ENCODE data around the gene CCR5.

CCR5 gene

DNA sequence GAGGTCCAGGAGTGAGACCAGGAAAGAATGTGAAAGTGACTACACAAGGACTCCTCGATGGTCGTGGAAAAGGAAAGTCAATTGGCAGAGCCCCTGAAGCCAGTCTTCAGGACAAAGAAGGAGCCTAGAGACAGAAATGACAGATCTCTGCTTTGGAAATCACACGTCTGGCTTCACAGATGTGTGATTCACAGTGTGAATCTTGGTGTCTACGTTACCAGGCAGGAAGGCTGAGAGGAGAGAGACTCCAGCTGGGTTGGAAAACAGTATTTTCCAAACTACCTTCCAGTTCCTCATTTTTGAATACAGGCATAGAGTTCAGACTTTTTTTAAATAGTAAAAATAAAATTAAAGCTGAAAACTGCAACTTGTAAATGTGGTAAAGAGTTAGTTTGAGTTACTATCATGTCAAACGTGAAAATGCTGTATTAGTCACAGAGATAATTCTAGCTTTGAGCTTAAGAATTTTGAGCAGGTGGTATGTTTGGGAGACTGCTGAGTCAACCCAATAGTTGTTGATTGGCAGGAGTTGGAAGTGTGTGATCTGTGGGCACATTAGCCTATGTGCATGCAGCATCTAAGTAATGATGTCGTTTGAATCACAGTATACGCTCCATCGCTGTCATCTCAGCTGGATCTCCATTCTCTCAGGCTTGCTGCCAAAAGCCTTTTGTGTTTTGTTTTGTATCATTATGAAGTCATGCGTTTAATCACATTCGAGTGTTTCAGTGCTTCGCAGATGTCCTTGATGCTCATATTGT is 10.8 kb upstream of the CCR5 start:
- TF ChIP-seq, protein P1, sequence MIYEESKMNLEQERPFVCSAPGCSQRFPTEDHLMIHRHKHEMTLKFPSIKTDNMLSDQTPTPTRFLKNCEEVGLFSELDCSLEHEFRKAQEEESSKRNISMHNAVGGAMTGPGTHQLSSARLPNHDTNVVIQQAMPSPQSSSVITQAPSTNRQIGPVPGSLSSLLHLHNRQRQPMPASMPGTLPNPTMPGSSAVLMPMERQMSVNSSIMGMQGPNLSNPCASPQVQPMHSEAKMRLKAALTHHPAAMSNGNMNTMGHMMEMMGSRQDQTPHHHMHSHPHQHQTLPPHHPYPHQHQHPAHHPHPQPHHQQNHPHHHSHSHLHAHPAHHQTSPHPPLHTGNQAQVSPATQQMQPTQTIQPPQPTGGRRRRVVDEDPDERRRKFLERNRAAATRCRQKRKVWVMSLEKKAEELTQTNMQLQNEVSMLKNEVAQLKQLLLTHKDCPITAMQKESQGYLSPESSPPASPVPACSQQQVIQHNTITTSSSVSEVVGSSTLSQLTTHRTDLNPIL (CRISPR knock-in tag; IDR thresholded peaks at IDR 0.05; ENCODE audit: low read depth) = no peak
- TF ChIP-seq ZNF8 (CRISPR knock-in tag; IDR thresholded peaks at IDR 0.05) (no peak), TCF4 (CRISPR knock-in tag; IDR thresholded peaks at IDR 0.05; ENCODE audit: borderline replicate concordance) (no peak), TOX (CRISPR knock-in tag; IDR thresholded peaks at IDR 0.05; ENCODE audit: borderline replicate concordance) (no peak), BACH2 (CRISPR knock-in tag; IDR thresholded peaks at IDR 0.05; ENCODE audit: borderline replicate concordance) (no peak), ISL1 (CRISPR knock-in tag; IDR thresholded peaks at IDR 0.05) (no peak), ESRRG (CRISPR knock-in tag; IDR thresholded peaks at IDR 0.05) (no peak), OSR1 (CRISPR knock-in tag; IDR thresholded peaks at IDR 0.05) (no peak), ZNF70 (CRISPR knock-in tag; IDR thresholded peaks at IDR 0.05) (no peak), RARB (CRISPR knock-in tag; IDR thresholded peaks at IDR 0.05) (no peak), GLIS3 (CRISPR knock-in tag; IDR thresholded peaks at IDR 0.05) (no peak), CSDC2 (CRISPR knock-in tag; IDR thresholded peaks at IDR 0.05) (no peak), SNAI2 (CRISPR knock-in tag; IDR thresholded peaks at IDR 0.05) (no peak), ZNF565 (CRISPR knock-in tag; conservative IDR thresholded peaks at IDR 0.05; ENCODE audit: low read depth) (no peak), ZFP3 (CRISPR knock-in tag; IDR thresholded peaks at IDR 0.05) (no peak), ARNTL (CRISPR knock-in tag; IDR thresholded peaks at IDR 0.05; ENCODE audit: borderline replicate concordance, low read depth) (no peak), ZC3H10 (CRISPR knock-in tag; IDR thresholded peaks at IDR 0.05) (no peak), ZFP30 (CRISPR knock-in tag; IDR thresholded peaks at IDR 0.05) (no peak)
- TF ChIP-seq, protein P2, sequence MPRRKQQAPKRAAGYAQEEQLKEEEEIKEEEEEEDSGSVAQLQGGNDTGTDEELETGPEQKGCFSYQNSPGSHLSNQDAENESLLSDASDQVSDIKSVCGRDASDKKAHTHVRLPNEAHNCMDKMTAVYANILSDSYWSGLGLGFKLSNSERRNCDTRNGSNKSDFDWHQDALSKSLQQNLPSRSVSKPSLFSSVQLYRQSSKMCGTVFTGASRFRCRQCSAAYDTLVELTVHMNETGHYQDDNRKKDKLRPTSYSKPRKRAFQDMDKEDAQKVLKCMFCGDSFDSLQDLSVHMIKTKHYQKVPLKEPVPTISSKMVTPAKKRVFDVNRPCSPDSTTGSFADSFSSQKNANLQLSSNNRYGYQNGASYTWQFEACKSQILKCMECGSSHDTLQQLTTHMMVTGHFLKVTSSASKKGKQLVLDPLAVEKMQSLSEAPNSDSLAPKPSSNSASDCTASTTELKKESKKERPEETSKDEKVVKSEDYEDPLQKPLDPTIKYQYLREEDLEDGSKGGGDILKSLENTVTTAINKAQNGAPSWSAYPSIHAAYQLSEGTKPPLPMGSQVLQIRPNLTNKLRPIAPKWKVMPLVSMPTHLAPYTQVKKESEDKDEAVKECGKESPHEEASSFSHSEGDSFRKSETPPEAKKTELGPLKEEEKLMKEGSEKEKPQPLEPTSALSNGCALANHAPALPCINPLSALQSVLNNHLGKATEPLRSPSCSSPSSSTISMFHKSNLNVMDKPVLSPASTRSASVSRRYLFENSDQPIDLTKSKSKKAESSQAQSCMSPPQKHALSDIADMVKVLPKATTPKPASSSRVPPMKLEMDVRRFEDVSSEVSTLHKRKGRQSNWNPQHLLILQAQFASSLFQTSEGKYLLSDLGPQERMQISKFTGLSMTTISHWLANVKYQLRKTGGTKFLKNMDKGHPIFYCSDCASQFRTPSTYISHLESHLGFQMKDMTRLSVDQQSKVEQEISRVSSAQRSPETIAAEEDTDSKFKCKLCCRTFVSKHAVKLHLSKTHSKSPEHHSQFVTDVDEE (CRISPR knock-in tag; IDR thresholded peaks at IDR 0.05) = no peak
- no peak for ATAC-seq

DNA sequence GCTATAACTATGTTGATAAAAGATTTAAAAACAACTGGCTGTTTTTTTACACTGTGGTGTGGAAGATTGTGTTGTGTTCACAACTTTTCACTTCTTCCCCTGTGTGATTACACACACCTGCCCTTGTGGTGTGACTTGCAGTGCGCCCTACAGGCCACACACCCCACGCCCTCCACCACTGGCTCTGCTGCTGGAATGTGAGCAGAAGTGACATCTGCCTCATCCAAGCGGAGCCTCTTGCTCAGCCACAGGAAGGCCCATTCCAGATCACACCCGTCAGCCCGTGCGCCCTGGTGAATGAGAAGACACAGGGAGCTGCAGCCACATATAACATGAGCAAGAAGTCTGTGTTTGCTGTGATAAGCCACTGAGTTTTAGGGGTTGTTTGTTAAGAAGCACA is 9.8 kb upstream of the CCR5 start:
- ATAC-seq = no peak
- no peak for TF ChIP-seq ZFP3 (CRISPR knock-in tag; IDR thresholded peaks at IDR 0.05)
- no peak for TF ChIP-seq SNAI2 (CRISPR knock-in tag; IDR thresholded peaks at IDR 0.05)
- TF ChIP-seq CSDC2 (CRISPR knock-in tag; IDR thresholded peaks at IDR 0.05) = no peak
- TF ChIP-seq, protein P3, sequence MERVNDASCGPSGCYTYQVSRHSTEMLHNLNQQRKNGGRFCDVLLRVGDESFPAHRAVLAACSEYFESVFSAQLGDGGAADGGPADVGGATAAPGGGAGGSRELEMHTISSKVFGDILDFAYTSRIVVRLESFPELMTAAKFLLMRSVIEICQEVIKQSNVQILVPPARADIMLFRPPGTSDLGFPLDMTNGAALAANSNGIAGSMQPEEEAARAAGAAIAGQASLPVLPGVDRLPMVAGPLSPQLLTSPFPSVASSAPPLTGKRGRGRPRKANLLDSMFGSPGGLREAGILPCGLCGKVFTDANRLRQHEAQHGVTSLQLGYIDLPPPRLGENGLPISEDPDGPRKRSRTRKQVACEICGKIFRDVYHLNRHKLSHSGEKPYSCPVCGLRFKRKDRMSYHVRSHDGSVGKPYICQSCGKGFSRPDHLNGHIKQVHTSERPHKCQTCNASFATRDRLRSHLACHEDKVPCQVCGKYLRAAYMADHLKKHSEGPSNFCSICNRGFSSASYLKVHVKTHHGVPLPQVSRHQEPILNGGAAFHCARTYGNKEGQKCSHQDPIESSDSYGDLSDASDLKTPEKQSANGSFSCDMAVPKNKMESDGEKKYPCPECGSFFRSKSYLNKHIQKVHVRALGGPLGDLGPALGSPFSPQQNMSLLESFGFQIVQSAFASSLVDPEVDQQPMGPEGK (CRISPR knock-in tag; IDR thresholded peaks at IDR 0.05; ENCODE audit: borderline replicate concordance) = no peak
- TF ChIP-seq ZNF8 (CRISPR knock-in tag; IDR thresholded peaks at IDR 0.05) = no peak

DNA sequence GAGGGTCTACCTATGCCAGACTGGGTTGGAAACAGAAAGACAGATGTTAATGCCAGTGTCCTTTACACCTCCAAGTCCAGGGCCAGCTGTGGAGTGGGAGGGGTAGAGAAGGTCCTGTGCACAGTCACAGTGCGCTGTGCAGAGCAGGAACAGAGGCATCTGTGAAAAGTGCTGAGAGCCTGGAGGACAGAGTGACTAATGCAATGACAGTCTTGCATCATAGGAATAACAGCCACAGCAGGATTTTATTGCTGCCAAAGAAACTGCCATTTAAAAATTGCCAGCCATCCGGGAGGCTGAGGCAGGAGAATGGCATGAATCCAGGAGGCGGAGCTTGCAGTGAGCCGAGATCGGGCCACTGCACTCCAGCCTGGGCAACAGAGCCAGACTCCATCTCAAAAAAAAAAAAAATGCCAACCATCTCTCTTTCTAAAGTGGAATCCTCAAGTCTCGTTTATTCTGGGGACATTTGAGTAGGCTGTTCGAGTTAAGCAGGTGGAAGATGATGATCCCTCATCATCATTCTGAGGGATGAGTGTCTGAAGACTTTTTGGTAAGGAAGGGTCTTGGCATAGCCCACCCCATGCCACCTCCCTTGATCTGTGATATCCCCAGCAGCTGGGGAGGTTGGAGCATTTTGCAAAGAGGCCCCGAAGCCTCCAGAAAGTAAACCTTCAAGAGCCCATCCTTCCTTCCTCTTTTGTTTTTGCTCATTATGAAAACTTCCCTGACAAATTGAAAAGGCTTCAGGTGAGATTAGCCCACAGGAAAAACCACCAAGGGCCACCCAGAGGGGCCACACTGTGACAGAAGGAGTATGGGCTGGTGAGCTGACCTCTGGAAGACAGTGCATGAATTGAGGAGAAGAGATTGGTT is 9.1 kb upstream of the CCR5 start:
- no peak for ATAC-seq
- TF ChIP-seq ESRRG (CRISPR knock-in tag; IDR thresholded peaks at IDR 0.05) = no peak
- TF ChIP-seq PPARA (CRISPR knock-in tag; IDR thresholded peaks at IDR 0.05; ENCODE audit: borderline replicate concordance) = no peak
- TF ChIP-seq ZNF565 (CRISPR knock-in tag; conservative IDR thresholded peaks at IDR 0.05; ENCODE audit: low read depth) = no peak
- TF ChIP-seq, protein P4, sequence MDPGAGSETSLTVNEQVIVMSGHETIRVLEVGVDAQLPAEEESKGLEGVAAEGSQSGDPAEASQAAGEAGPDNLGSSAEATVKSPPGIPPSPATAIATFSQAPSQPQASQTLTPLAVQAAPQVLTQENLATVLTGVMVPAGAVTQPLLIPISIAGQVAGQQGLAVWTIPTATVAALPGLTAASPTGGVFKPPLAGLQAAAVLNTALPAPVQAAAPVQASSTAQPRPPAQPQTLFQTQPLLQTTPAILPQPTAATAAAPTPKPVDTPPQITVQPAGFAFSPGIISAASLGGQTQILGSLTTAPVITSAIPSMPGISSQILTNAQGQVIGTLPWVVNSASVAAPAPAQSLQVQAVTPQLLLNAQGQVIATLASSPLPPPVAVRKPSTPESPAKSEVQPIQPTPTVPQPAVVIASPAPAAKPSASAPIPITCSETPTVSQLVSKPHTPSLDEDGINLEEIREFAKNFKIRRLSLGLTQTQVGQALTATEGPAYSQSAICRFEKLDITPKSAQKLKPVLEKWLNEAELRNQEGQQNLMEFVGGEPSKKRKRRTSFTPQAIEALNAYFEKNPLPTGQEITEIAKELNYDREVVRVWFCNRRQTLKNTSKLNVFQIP (CRISPR knock-in tag; IDR thresholded peaks at IDR 0.05; ENCODE audit: borderline replicate concordance, low read depth) = no peak
- TF ChIP-seq ZC3H10 (CRISPR knock-in tag; IDR thresholded peaks at IDR 0.05) = no peak
- no peak for TF ChIP-seq ARNTL (CRISPR knock-in tag; IDR thresholded peaks at IDR 0.05; ENCODE audit: borderline replicate concordance, low read depth)
- TF ChIP-seq BACH2 (CRISPR knock-in tag; IDR thresholded peaks at IDR 0.05; ENCODE audit: borderline replicate concordance) = no peak
- no peak for TF ChIP-seq ZFP3 (CRISPR knock-in tag; IDR thresholded peaks at IDR 0.05)

Data from SK-N-SH treated with all-trans-retinoic acid at 6 μM for 48 hours (cell line).